ENCODE results near the gene JARID2.

Gene JARID2

DNA sequence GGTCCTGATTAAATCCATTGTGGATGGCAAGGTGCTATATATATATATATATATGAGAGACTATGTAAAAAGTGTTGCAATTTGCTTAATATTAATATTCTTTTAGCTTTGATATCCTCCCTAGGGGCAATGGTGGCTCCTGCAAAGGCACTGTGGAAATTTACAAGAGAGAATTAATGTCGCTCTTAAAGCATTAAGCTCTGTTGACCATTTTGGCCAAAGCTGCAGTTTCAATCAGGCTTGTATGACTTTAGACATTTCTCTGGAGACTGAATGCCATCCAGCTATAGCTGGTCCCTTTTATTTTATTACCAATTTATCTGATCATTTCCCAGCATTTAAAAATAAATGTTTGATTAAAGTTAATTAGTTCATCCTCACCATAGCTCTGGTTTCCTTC lies 155.3 kb downstream of the JARID2 start:
- H3K4me2 ChIP-seq (ENCODE audit: low read depth, low read length, poor library complexity, severe bottlenecking) = no peak overlapping the region

DNA sequence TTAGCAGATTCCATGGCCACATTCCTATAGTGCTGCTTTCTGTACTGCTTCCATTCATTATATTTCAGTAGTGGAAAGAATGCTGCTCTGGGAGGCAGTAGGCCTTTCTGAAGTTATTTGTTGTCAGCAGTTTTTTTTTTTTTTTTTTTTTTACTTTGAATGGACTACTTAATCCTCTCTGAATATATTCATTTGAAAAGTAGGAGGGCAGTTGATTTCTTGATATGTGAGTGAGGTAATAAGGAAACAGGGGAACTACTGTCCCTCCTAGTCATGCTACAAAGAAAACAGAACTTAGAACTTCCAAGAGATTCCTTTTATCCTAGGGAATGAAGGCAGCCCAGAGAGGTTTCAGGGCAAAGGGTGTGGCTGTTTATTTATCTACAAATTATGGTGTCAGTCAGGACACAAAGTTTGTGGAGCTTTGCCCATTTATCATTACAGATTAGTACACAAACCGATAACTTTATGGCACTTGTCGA lies 155.9 kb downstream of the JARID2 start:
- H3F3A ChIP-seq (ENCODE audit: insufficient read depth) = no peaks in the 10 kb centered on the region
- no peaks in the 10 kb centered on the region for H3K27me3 ChIP-seq (ENCODE audit: low read length)
- no peak overlapping the region for H3K4me3 ChIP-seq (ENCODE audit: insufficient read depth, low read length, poor library complexity, severe bottlenecking)
- H3K27ac ChIP-seq (ENCODE audit: low read depth, low read length) = no peak overlapping the region
- peaks cover 13% of the 10 kb centered on the region; the same call in 1 of the 2 replicates for H4K20me1 ChIP-seq (ENCODE audit: low read depth, low read length)
- no peaks in the 10 kb centered on the region for H3K36me3 ChIP-seq (ENCODE audit: low read length)
- H3K79me2 ChIP-seq (ENCODE audit: insufficient read depth, low read length) = no peaks in the 10 kb centered on the region
- H2AFZ ChIP-seq (ENCODE audit: low read depth, low read length, severe bottlenecking) = no peak overlapping the region
- no peaks in the 10 kb centered on the region for H3K9me3 ChIP-seq (ENCODE audit: insufficient read depth, low read length)
- no peaks in the 10 kb centered on the region for H3K9me2 ChIP-seq (replicated peaks; ENCODE audit: insufficient read depth, low read length)
- TF ChIP-seq EZH2phosphoT487 (conservative IDR thresholded peaks at IDR 0.05; ENCODE audit: low read length) = no peak
- TF ChIP-seq, protein P1, sequence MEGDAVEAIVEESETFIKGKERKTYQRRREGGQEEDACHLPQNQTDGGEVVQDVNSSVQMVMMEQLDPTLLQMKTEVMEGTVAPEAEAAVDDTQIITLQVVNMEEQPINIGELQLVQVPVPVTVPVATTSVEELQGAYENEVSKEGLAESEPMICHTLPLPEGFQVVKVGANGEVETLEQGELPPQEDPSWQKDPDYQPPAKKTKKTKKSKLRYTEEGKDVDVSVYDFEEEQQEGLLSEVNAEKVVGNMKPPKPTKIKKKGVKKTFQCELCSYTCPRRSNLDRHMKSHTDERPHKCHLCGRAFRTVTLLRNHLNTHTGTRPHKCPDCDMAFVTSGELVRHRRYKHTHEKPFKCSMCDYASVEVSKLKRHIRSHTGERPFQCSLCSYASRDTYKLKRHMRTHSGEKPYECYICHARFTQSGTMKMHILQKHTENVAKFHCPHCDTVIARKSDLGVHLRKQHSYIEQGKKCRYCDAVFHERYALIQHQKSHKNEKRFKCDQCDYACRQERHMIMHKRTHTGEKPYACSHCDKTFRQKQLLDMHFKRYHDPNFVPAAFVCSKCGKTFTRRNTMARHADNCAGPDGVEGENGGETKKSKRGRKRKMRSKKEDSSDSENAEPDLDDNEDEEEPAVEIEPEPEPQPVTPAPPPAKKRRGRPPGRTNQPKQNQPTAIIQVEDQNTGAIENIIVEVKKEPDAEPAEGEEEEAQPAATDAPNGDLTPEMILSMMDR (IDR thresholded peaks at IDR 0.05; ENCODE audit: insufficient read depth, low read length, poor library complexity, severe bottlenecking) = no peak
- no peak overlapping the region for H3K4me2 ChIP-seq (ENCODE audit: low read depth, low read length, poor library complexity, severe bottlenecking)
- H3K9ac ChIP-seq (ENCODE audit: low read length) = no peak overlapping the region

More for the DNA sequence above, 155.3 kb downstream of the JARID2 start:
- no peaks in the 10 kb centered on the region for H3K9me3 ChIP-seq (ENCODE audit: insufficient read depth, low read length)
- H4K20me1 ChIP-seq (ENCODE audit: low read depth, low read length) = peaks cover 13% of the 10 kb centered on the region; the same call in 1 of the 2 replicates
- H3K9me2 ChIP-seq (replicated peaks; ENCODE audit: insufficient read depth, low read length) = no peaks in the 10 kb centered on the region
- H3K9ac ChIP-seq (ENCODE audit: low read length) = no peak overlapping the region
- H3K27me3 ChIP-seq (ENCODE audit: low read length) = no peaks in the 10 kb centered on the region
- H3F3A ChIP-seq (ENCODE audit: insufficient read depth) = no peaks in the 10 kb centered on the region
- H3K79me2 ChIP-seq (ENCODE audit: insufficient read depth, low read length) = no peaks in the 10 kb centered on the region
- TF ChIP-seq, protein P1 (IDR thresholded peaks at IDR 0.05; ENCODE audit: insufficient read depth, low read length, poor library complexity, severe bottlenecking) = no peak
- no peak for TF ChIP-seq EZH2phosphoT487 (conservative IDR thresholded peaks at IDR 0.05; ENCODE audit: low read length)
- H3K36me3 ChIP-seq (ENCODE audit: low read length) = no peaks in the 10 kb centered on the region
- no peak overlapping the region for H3K27ac ChIP-seq (ENCODE audit: low read depth, low read length)
- no peak overlapping the region for H3K4me3 ChIP-seq (ENCODE audit: insufficient read depth, low read length, poor library complexity, severe bottlenecking)
- no peak overlapping the region for H2AFZ ChIP-seq (ENCODE audit: low read depth, low read length, severe bottlenecking)

DNA sequence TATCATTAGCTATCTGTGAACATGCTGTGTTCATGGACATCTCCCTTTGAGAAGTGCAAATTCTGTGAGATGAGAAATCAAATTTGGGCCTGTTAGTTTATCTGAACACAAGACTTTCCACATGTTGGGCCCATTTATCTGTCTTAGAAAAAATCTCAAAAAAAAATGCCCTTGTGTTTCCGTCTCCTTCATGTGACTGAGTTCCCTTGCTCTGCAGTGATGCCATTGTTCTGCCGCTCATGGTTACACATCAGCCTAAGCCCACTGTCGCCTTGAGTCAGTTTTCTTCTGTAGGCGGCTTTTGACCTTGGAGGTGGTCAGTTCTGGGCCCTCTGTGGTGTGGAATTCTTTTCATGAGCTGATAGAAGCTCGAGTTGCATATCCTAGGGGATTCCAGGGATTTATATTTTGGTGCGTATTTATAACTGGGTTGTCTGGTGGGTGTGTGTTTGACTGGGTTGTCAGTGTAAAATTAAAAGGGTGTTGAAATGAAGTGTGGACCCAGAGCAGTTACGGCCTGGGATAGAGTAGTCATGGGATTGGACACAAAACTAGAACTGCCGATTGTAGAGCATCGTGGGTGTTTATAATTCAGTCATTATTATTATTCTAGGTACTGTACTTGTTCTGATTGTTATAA lies 156.7 kb downstream of the JARID2 start:
- H3K4me2 ChIP-seq (ENCODE audit: low read depth, low read length, poor library complexity, severe bottlenecking) = no peak overlapping the region
- TF ChIP-seq, protein P1 (IDR thresholded peaks at IDR 0.05; ENCODE audit: insufficient read depth, low read length, poor library complexity, severe bottlenecking) = no peak
- TF ChIP-seq EZH2phosphoT487 (conservative IDR thresholded peaks at IDR 0.05; ENCODE audit: low read length) = no peak
- H3K9me3 ChIP-seq (ENCODE audit: insufficient read depth, low read length) = no peaks in the 10 kb centered on the region
- H2AFZ ChIP-seq (ENCODE audit: low read depth, low read length, severe bottlenecking) = no peak overlapping the region
- no peaks in the 10 kb centered on the region for H3K27me3 ChIP-seq (ENCODE audit: low read length)
- no peaks in the 10 kb centered on the region for H3K9me2 ChIP-seq (replicated peaks; ENCODE audit: insufficient read depth, low read length)
- H3K36me3 ChIP-seq (ENCODE audit: low read length) = no peaks in the 10 kb centered on the region
- H3K4me3 ChIP-seq (ENCODE audit: insufficient read depth, low read length, poor library complexity, severe bottlenecking) = no peak overlapping the region
- H3K79me2 ChIP-seq (ENCODE audit: insufficient read depth, low read length) = no peaks in the 10 kb centered on the region
- H3K27ac ChIP-seq (ENCODE audit: low read depth, low read length) = no peak overlapping the region
- H3K9ac ChIP-seq (ENCODE audit: low read length) = no peak overlapping the region
- no peaks in the 10 kb centered on the region for H3F3A ChIP-seq (ENCODE audit: insufficient read depth)
- peaks cover 13% of the 10 kb centered on the region; the same call in 1 of the 2 replicates for H4K20me1 ChIP-seq (ENCODE audit: low read depth, low read length)

All from SU-DHL-6 (cell line).